Upper lobe of left lung (tissue), 4 donors: ENCODE measurements around the gene DYNLT2B.

Experiments
- CTCF ChIP-seq, 6 experiments: fragments of 450-650 bp in 4 of 6; fragments of 200-600 bp in 2 of 6; sonication (generic) in 2 of 6; IDR thresholded peaks; one replicate each; pipeline ENCODE4 v1.5.1; 2016 to 2019; ENCODE audit warnings: antibody characterized with exemption in 6 of 6
- EP300 ChIP-seq, 4 donors: sonication (generic); formaldehyde crosslinking; IDR thresholded peaks; one replicate each; pipeline ENCODE4 v1.5.1; 2017; ENCODE audit warnings: antibody characterized with exemption in 4 of 4, control low read depth in 2 of 4

GRCh38 chr3:196340466-196340865 lies 22.4 kb upstream of the DYNLT2B start:
- TF ChIP-seq CTCF (IDR thresholded peaks at IDR 0.05): no peak
- TF ChIP-seq EP300 (IDR thresholded peaks at IDR 0.05): no peak
